ENCODE measurements around the gene PFDN4. TPM values are rescaled to one million over a fixed set of nuclear protein-coding genes. Genes with fewer than 3 reads are reported as not detected.
A peak's percentile ranks its signal among the peaks of the same experiment; 100 is the strongest.

Gene PFDN4
- polyA plus RNA-seq (2014; cell fraction: cytosol; rRNA removed), result 271 and 365 TPM in 2 replicates
- polyA plus RNA-seq (2014; cell fraction: nucleus; rRNA removed), result 293 and 588 TPM in 2 replicates

GRCh38 chr20:54207743-54208547 is at the start of gene PFDN4:
Gene PFDN4, plus strand, starts transcription at chr20:54208087. Its CDS starts 14 bp downstream, at chr20:54208101.
- DNase-seq (ENCODE audit: low spot score), result peak; percentile 93

- no peak for DNase-seq (ENCODE audit: low spot score)
Measured at GRCh38 chr20:54158226-54158625, 49.7 kb upstream of the PFDN4 start.

- no peak for DNase-seq (ENCODE audit: low spot score)
Measured at GRCh38 chr20:54158856-54159418, 49.0 kb upstream of the PFDN4 start.

- no peak for DNase-seq (ENCODE audit: low spot score)
Measured at GRCh38 chr20:54160065-54161007, 47.6 kb upstream of the PFDN4 start.

GRCh38 chr20:54161008-54161820 is 46.7 kb upstream of the PFDN4 start:
- DNase-seq (ENCODE audit: low spot score), result no peak

DNA sequence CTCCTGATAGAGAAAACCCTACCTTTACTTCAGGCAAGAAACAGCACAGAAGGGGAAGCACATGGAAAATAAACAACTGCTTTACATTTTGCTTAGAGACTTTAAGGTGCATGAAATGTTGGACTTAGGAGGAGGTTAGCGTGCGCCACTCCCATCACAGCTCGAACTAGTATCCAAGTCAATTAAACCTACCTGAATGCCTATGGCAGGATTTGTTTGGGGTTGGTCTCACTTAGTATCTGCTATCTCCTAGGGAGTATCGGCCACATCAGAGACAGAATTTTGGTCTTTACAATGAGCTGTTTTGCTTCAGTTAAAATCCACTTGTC is 46.1 kb upstream of the PFDN4 start:
- no peak for DNase-seq (ENCODE audit: low spot score)

DNA sequence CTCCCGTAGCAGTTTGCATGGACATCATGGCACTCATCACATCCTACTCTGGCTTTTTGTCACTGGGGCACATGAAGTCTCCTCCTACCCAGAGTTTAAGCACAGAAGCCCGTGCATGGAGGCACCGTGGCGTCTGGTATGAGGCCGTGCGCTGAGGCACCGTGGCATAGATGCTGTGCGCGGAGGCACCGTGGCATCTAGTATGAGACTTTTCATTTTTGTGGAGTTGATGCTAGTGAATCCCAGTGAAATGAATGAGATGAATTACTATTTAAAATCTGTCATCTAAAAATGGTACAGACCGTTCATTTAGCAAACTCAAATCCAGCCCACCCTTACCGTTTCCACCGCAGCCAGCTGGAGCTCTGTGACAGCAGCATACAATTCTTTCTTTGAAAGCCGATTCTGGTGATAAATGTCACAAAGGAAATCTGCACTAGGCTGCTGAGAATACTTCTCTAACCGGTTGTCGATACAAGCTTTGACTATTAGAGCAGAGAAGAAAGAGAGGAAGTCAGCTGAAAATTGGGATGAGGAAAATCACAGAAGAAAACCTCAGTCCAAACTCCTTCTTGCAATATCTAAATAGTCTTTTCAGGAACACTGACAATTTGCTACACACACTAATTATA is 45.4 kb upstream of the PFDN4 start:
- no peak for DNase-seq (ENCODE audit: low spot score)

DNA sequence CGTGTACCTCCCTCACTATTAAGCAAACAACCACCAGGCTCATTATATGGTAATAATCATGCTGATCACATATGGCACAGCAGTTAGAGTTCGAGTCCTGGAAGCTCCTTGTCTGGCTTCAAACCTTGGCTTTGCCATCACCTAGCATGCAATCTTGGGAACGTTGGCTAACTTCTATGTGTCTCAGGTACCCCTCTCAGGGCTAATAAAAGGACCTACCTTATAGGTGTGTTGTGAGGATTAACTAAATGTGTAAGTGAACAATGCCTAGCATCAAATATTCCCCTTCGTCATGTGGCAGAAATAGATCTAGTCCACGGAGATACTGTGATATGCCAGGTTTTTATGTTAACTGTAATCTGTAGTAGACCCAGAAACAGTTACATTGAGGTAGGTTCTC is 44.5 kb upstream of the PFDN4 start:
- DNase-seq (ENCODE audit: low spot score), result no peak

- no peak for DNase-seq (ENCODE audit: low spot score)
Measured at GRCh38 chr20:54165014-54165413, 42.9 kb upstream of the PFDN4 start.

- no peak for DNase-seq (ENCODE audit: low spot score)
Measured at GRCh38 chr20:54165803-54166202, 42.1 kb upstream of the PFDN4 start.

DNA sequence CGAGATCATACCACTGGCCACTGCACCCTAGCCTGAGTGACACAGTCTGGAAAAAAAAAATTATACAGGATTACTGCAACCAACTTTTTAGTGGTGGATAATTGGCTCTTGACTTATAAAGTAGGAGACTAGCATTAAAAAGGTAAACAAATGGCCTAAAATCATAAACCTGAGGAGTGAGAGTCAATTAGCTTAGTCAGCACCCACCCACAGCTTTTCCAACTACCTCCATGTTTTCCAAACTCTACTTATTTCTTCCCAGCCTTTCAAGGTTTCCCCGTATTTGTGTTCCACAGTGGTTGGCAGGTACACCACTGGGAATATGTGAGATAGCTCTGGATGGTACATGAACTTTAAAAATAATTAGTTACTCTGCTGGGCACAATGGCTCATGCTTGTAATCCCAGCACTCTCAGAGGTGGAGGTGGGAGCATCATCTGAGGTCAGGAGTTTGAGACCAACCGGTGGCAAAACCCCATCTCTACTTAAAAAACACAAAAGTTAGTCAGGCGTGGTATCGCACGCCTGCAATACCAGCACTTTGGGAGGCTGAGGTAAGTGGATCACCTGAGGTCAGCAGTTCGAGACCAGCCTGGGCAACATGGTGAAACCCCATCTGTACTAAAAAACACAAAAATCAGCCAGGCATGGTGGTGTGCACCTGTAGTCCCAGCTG is 40.8 kb upstream of the PFDN4 start:
- DNase-seq (ENCODE audit: low spot score), result no peak

DNA sequence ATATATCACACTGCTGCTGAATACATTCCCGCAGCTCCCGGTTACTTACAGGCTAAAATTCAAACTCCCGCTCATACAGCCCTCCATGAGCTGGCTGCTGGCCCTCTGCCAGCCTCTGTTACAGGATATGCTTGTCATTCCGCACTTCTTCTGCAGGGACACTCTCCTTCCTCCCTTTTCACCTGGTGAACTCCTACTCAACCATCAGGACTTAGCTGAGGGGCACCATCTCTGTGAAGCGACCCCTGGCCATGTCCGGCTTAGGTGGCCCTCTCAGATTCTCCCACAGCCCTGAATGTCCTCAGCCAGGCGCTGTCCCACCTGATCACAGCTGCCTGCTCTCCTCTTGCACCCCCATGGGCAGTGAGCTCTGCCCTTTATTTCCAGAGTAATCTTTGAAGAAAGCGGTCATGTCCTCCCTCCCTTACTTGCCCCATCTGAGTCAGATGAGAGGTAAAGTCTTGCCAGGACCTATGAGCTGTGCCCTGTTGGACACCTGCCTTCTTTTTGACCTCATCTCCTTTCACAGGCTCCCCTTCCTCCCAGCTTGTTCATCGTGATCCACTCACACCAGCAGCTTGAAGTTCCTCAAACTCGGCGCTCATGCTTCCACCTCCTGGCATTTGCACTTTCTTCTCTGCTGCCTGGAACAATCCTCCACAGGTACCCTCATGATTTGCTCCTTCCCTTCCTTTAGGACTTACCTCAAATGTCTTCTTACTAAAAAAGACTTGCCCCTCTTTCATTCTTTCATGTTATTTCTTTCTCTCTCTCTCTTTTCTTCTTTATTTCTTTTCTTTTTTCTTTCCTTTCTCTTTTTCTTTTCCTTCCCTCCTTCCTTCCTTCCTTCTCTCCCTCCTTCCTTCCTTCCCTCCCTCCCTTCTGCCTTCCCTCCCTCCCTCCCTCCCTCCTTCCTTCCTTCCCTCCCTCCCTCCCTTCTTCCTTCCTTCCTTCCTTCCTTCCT is 39.7 kb upstream of the PFDN4 start:
- no peak for DNase-seq (ENCODE audit: low spot score)

GRCh38 chr20:54168961-54169862 is 38.7 kb upstream of the PFDN4 start:
- no peak for DNase-seq (ENCODE audit: low spot score)

DNA sequence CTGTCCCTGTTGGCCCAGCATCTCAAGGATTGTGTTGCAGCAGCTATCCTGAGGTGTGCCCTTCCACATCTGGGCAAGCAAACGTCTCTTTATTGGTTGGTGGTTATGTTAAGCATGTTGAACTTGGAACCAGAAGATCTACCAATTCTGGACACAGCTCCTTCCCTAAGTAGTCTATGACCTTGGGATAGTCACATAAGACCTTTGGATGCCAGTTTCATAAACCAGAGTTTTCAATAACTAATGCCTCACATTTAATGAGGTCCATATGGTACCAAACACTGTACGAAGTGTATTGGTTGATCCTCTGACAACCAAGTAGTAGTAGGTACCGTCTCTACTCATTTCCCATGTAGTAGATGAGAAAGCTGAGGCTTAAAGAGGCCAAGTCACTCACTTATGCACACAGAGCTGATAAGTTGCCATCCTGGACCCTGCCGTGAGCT is 37.8 kb upstream of the PFDN4 start:
- no peak for DNase-seq (ENCODE audit: low spot score)

DNA sequence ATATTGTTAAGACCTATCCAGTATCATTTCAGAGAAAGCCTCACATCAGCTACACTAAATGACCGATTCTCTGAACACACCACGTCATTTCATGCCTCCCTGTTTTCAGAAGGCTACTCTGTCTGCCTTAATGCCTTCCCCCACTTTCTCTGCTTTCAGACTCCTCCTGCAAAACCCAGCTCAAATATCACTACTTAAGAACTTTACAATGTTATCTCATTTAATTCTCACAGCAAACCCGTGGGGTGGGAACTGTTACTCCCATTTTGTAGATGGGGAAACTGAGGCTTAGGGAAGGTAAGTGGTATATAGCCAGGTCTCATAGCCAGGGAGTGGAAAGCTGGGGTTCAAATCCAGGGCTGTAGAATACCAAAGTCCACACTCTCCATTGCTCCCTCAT is 36.9 kb upstream of the PFDN4 start:
- no peak for DNase-seq (ENCODE audit: low spot score)

DNA sequence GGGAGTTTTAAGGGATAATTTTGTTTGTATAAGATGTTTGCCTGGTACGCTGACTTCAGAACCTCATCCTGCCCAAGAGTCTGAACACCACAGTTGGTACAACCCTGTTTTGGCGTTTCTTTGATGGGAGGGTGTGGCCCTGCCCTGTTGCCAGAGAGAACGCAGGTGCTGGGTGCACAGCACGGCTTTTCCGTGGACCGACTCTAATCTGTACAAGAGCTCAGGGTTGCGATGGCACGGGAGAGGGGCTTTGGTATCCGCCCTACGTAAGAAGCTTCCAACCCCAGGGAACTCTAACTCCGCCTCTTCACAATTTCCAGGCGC is 35.4 kb upstream of the PFDN4 start:
- no peak for DNase-seq (ENCODE audit: low spot score)

- DNase-seq (ENCODE audit: low spot score), result no peak
Measured at GRCh38 chr20:54172856-54173652, 34.8 kb upstream of the PFDN4 start.

Data from SK-N-DZ (cell line).